ENCODE results near the gene AIF1.
A peak's percentile ranks its signal among the peaks of the same experiment; 100 is the strongest.

Gene AIF1

GRCh38 chr6:31642798-31643570, 27.9 kb downstream of the AIF1 start:
- no peak for DNase-seq (ENCODE audit: low read depth in 2 of 2)

- DNase-seq (ENCODE audit: low read depth in 2 of 2): no peak
These were observed 28.9 kb downstream of the AIF1 start for GRCh38 chr6:31643818-31644454.

- no peak for DNase-seq (ENCODE audit: low read depth in 2 of 2)
These were observed 30.3 kb downstream of the AIF1 start for GRCh38 chr6:31645325-31645724.

- DNase-seq (ENCODE audit: low read depth in 2 of 2): no peak
These were observed 36.7 kb downstream of the AIF1 start for GRCh38 chr6:31651602-31652191.

GRCh38 chr6:31652925-31653724, 38.1 kb downstream of the AIF1 start:
- peak in 1 of 2 donors; percentile 83 for DNase-seq (ENCODE audit: low read depth in 2 of 2)

GRCh38 chr6:31654574-31655348, 39.7 kb downstream of the AIF1 start:
- DNase-seq (ENCODE audit: low read depth in 2 of 2): no peak

DNA sequence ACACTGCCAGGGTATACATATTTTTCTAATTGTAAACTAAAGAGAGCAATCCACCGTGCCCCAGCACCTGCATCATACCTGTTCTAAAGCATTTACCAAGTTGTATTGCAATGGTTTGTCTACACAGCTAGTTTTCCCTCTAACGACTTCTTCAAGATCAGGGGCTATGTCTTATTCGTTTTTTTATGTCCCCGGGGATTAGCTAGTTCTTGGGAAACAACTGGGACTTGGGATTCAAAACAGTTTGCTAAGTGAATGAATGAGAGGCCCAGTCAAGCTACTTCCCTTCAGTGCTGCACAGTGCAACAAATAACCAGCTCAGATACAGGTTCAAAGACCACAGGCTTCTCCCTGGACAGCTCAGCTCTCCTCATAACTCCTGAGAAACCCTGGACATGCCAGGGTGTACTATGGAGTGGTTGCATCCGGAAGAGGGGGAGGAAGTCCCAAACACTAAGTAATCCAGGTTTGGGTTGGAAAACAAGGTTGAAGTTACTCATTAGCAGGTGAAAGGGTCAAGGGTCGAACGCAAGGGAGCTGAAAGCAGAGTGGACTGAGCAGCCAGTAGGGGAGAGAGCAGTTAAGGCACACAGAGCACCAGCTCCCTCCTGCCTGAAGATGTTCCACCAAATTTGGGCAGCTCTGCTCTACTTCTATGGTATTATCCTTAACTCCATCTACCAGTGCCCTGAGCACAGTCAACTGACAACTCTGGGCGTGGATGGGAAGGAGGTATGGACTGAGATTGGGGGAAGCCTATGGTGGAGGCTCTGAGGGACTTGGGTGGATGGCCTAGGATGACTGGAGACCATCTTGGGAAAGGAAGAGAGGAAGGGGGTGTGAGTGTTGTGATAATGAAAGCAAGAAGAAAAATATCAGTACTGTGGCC, 40.6 kb downstream of the AIF1 start, which contains the start of gene APOM:
Gene APOM (plus strand): TSS at position 546 of the 889 bp plus-strand sequence. CDS start 73 bp downstream, at position 619.
- no peak for DNase-seq (ENCODE audit: low read depth in 2 of 2)

GRCh38 chr6:31657406-31658157, 42.5 kb downstream of the AIF1 start:
- DNase-seq (ENCODE audit: low read depth in 2 of 2): no peak

DNA sequence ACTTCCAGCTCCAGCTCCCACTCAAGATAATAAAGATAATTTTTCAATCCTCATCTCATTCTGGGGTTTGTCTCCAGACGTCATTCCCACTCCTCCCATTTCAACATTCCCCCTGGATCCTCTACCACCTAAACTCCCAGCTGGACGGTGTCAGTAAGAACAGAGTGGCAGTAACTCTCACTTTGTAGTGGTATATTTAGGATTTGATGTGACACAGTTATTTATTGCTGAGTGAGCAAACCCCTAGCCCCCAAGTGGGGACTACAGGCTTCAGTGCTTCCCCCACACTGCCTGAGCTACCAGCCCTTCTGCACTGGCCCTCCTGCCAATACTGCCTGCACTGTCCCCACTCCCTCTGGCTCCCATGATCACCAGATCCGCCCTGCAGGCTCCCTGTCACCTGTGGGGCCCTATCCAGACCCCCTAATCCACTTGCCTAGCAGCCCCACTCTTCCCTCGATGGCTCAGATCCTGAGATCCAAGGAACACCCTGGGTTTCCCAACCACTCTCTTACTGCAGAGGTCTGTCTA, 43.2 kb downstream of the AIF1 start:
- DNase-seq (ENCODE audit: low read depth in 2 of 2): no peak

DNA sequence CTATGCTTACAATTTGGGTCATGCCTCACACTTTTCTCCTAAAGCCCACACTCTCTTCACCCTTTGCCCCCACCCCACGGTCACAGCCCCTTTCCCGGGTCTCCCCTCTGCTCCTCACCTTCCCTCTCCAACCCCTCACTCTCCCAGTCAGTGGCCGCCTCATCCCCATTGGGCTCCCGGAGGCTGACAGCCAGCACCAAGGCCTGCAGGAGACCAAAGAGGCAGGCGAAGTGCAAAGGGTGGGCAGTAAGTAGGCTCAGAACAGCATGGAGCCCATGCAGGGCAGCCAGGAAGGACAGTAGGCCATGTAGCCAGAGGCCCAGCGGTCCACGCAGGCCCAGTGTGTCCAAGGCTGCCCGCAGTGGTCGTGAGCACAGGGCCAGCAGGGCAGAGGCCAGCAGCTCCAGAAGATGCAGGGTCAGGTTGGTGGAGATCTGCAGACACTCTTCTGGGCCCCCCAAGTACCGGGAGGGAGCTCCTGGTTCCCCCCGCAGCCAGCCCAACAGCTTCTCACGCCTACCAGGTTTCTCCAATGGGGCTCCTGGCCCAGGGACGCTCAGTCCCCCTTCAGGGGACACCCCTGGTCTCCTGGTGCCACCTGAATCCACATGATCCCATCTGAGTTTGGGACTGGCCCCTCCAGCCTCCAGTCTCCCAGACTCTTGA, 44.1 kb downstream of the AIF1 start:
- DNase-seq (ENCODE audit: low read depth in 2 of 2): no peak

DNA sequence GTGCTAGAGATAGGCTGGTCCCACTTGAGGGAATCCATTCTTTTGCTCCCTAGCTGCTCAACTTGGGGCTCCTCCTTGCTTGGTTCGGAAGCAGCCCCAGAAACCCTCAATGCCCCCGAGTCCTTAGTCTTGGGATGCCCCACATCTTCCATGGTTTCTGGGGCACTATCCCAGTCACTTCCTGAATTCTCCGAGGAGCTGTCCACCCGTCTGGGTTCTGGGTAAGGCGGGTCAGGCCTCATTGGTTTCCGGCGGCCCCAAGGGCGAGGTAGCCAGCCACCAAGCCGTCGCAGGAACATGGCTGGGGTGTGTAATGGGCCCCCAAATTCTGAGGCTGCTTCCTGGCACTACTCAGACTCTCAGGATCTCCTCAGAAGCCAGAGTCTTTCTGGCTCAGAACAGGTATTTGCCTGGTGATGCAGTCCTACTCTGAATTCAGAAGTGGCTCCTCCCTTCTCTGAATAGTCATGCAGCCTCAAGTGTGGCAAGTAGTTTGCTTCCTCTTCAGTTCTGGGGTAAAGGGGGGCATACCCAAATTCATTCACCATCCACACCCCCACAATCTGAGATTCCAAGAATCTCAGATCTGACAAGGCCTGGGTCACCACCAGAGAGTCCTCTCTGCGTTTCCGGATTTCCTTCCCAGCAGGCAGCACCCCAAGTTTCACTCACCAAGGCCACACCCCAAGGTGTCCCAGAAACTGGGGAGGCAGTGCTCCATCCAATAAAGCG, 44.8 kb downstream of the AIF1 start:
- peak in 1 of 2 donors; percentile 34 for DNase-seq (ENCODE audit: low read depth in 2 of 2)

DNA sequence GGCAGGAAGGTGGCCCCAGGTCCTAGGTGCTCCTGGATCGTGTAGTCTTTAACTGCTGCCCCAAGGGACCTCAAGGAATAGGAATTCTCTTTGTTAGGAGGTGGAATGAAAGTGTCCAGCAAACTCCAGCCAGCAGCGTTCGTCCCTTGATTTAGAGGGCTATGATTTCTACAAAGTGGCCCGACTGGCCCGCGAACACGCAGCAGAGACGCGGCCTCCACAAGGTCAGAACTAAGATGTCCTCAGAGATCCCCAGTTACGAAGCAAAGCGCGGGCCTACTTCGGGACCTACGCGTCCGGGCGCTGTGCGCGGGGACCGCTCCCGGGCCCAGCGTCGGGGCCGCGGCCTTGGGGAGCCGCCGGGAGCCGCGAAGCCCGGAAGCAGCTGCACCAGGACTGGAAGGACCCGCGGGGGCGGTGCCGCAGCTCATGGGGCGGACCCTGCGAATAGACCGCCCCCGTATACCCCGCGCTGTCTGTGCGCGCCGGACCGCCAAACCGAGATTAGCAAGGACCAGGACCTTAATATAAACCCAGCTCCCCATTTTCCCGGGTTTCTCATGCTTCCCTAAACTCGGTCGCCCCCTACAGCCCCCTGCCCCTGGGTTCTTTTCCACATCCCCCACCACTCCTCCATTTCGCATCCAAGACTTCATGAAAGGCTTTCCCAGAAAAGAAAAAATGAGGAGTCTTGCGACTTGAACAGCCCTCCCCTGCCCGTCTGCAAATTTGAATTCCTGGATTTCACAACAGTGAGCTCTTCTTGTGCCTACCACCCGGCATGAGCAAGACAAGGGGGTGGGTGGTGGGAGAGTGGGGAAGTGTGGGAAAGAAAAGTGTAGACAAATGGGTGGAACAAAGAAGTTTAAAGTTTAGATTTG, 45.6 kb downstream of the AIF1 start, which contains the start of gene C6orf47:
Gene C6orf47 (minus strand): TSS at position 398 of the 881 bp plus-strand sequence. CDS start 831 bp downstream, outside the sequence.
- peak; percentile 54 to 78 for DNase-seq (ENCODE audit: low read depth in 2 of 2)

DNA sequence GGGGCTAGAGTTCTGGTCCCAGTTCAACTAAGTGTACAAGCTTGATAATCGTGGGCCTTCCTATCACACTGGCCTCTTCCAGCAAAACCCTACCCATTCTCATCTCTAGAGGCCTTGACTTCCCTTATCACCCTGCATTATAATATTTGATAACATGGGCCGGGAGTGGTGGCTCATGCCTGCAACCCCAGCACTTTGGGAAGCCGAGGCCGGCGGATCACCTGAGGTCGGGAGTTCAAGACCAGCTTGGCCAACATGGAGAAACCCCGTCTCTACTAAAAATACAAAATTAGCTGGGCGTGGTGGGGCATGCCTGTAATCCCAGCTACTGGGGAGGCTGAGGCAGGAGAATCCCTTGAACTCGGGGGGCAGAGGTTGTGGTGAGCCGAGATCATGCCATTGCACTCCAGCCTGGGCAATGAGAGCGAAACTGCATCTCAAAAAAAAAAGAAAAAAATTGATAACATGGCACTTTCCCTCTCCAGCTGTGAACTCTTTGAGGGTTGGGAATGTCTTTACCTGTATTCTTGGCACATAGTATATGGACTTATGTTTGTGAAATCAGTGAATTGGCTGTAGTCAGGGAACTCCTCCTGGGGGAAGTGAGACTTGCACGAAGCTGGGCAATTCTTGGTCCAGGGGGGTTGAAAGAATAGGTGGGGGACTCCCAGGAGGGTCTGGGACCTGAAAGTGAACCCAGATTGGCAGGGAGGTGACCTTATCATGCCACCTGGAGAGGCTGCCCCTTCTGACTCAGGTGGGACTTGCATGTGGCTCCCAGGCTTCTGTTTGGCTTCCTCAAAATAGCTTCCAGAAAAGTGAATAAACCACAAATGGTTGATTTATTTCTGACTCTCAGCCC, 46.5 kb downstream of the AIF1 start:
- DNase-seq (ENCODE audit: low read depth in 2 of 2): no peak

DNA sequence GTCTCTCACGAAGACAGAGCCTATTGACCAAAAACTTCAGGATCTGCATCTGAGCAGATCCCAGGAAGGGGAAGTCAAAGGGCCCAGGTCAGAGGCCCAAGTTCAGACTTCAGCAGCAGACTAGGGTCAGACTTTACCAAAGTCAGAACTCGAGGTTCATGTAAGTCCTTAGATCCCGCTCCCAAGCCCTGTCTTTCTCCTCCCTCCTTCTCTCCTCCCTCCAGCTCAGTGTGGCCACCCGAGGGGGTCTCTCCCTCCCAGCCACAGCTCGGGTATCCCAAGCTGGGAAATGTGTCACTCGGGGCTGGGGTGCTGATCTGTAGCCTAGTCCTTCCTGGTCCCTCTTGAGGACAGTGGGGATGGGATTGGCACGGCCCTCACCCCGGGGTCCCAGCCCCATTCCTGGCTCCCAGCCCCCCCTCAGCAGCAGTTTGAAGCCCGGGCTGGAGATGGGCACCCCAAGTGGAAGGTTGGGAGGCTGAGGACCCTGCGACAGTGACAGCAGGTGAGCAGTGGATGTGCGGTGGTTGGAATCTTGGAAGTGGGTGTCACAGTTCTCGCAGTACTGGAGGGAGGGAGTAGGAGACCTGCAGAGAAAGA, 47.2 kb downstream of the AIF1 start:
- no peak for DNase-seq (ENCODE audit: low read depth in 2 of 2)

Measured in stimulated activated CD4-positive, alpha-beta T cell treated with anti-CD3 and anti-CD28 coated beads, Interleukin-4, amount 100 ng/mL, for 48 hours (primary cell).